Mesothelial cell of epicardium (in vitro differentiated cells): ENCODE measurements around the gene TRDMT1. TPM values are rescaled to one million over a fixed set of nuclear protein-coding genes. Genes with fewer than 3 reads are reported as not detected.

ENCODE experiments used
- DNase-seq, 2 experiments: peaks; one replicate each; pipeline ENCODE4 v3.0.0; 2021; ENCODE audit warnings: low spot score in 2 of 2; ENCODE audit not compliant: unreplicated experiment in 2 of 2
- H3K27ac Mint-ChIP-seq: 2 replicates; pipeline ENCODE4 v1.8.0; 2021; ENCODE audit warnings: mixed read lengths
- H3K27me3 Mint-ChIP-seq: 2 replicates; pipeline ENCODE4 v1.8.0; 2021; ENCODE audit warnings: low read depth, mixed read lengths
- H3K36me3 Mint-ChIP-seq: 2 replicates; pipeline ENCODE4 v1.8.0; 2021; ENCODE audit warnings: mixed read lengths
- H3K4me1 Mint-ChIP-seq: 2 replicates; pipeline ENCODE4 v1.8.0; 2021; ENCODE audit warnings: mixed read lengths
- H3K4me3 Mint-ChIP-seq: 2 replicates; pipeline ENCODE4 v1.8.0; 2021; ENCODE audit warnings: mild to moderate bottlenecking, moderate library complexity, mixed read lengths
- H3K9me3 Mint-ChIP-seq: 2 replicates; pipeline ENCODE4 v1.8.0; 2021; ENCODE audit warnings: mixed read lengths
- CTCF ChIP-seq: fragments of 200-600 bp; sonication (generic); IDR thresholded peaks from one replicate; pipeline ENCODE4 v1.5.0; 2021; ENCODE audit warnings: antibody characterized with exemption; ENCODE audit not compliant: unreplicated experiment
- total RNA-seq: library from RNA; stranded (reverse); gene quantifications from 3 replicates; pipeline ENCODE4 v1.2.1, GENCODE V29; 2021

TRDMT1 gene
- total RNA-seq, 1 donor from 2014 or later, result 8.2 TPM

GRCh38 chr10:17244700-17245365 is 43.4 kb upstream of the TRDMT1 start:
- H3K9me3 Mint-ChIP-seq, result peaks cover 23% of the 10 kb centered on the region
- peaks cover 7% of the 10 kb centered on the region for H3K36me3 Mint-ChIP-seq
- H3K27ac Mint-ChIP-seq, result no peak overlapping the region
- H3K27me3 Mint-ChIP-seq, result no peaks in the 10 kb centered on the region
- H3K4me1 Mint-ChIP-seq, result peaks cover 2% of the 10 kb centered on the region
- H3K4me3 Mint-ChIP-seq, result no peak overlapping the region
- DNase-seq, result no peak
- TF ChIP-seq CTCF, result no peak

GRCh38 chr10:17241611-17242333 is 40.3 kb upstream of the TRDMT1 start:
- no peak for DNase-seq
- no peak overlapping the region for H3K4me3 Mint-ChIP-seq
- H3K4me1 Mint-ChIP-seq, result no peaks in the 10 kb centered on the region
- H3K27ac Mint-ChIP-seq, result no peak overlapping the region
- no peaks in the 10 kb centered on the region for H3K27me3 Mint-ChIP-seq
- peaks cover 14% of the 10 kb centered on the region for H3K9me3 Mint-ChIP-seq
- no peak for TF ChIP-seq CTCF
- peaks cover 4% of the 10 kb centered on the region for H3K36me3 Mint-ChIP-seq

GRCh38 chr10:17240616-17241015 is 39.1 kb upstream of the TRDMT1 start:
- no peak for DNase-seq
- Mint-ChIP-seq H3K9me3 (peaks cover 5% of the 10 kb centered on the region), H3K27me3 (no peaks in the 10 kb centered on the region), H3K36me3 (peaks cover 10% of the 10 kb centered on the region), H3K4me3 (no peak overlapping the region), H3K27ac (no peak overlapping the region), H3K4me1 (peaks cover 4% of the 10 kb centered on the region)
- no peak for TF ChIP-seq CTCF

GRCh38 chr10:17240096-17240495 is 38.6 kb upstream of the TRDMT1 start:
- Mint-ChIP-seq H3K27ac (no peak overlapping the region), H3K4me3 (no peak overlapping the region)

GRCh38 chr10:17239345-17240085 is 38.0 kb upstream of the TRDMT1 start:
- Mint-ChIP-seq H3K4me1 (peaks cover 4% of the 10 kb centered on the region), H3K27ac (no peak overlapping the region), H3K27me3 (no peaks in the 10 kb centered on the region), H3K4me3 (no peak overlapping the region), H3K36me3 (peaks cover 17% of the 10 kb centered on the region), H3K9me3 (peaks cover 5% of the 10 kb centered on the region)
- no peak for TF ChIP-seq CTCF
- no peak for DNase-seq

More at GRCh38 chr10:17240096-17240495, 38.6 kb upstream of the TRDMT1 start:
- DNase-seq, result no peak
- H3K36me3 Mint-ChIP-seq, result peaks cover 12% of the 10 kb centered on the region
- H3K27me3 Mint-ChIP-seq, result no peaks in the 10 kb centered on the region
- peaks cover 5% of the 10 kb centered on the region for H3K9me3 Mint-ChIP-seq
- peaks cover 4% of the 10 kb centered on the region for H3K4me1 Mint-ChIP-seq
- no peak for TF ChIP-seq CTCF
